DMS 273 (cell line): ENCODE data around the gene USP34.
"Not testable (repeated sequence)": the region's sequence is repeated elsewhere in the genome, so short reads cannot be mapped to it uniquely, and the experiment has no call there.

ENCODE experiments used
- DNase-seq: peaks from one replicate; lab custom pipeline; 2025; ENCODE audit not compliant: unreplicated experiment; lab: John Stamatoyannopoulos, UW

USP34 gene

GRCh38 chr2:61470965-61471904 is at the start of gene USP34:
USP34 (minus strand) TSS chr2:61471087; CDS start chr2:61470692, 395 bp downstream.
- DNase-seq = peak; percentile 97

- DNase-seq = no peak
Observed at GRCh38 chr2:61520261-61520660, 49.4 kb upstream of the USP34 start.

- no peak for DNase-seq
Observed at GRCh38 chr2:61512768-61513398, 42.0 kb upstream of the USP34 start.

GRCh38 chr2:61510674-61511671 is 40.1 kb upstream of the USP34 start:
- no peak for DNase-seq

- DNase-seq = no peak
Observed at GRCh38 chr2:61504949-61505348, 34.1 kb upstream of the USP34 start.

- DNase-seq = no peak
Observed at GRCh38 chr2:61499060-61499459, 28.2 kb upstream of the USP34 start.

GRCh38 chr2:61493523-61493942 is 22.6 kb upstream of the USP34 start:
- peak; percentile 25 for DNase-seq

- no peak for DNase-seq
Observed at GRCh38 chr2:61492476-61492875, 21.6 kb upstream of the USP34 start.

- DNase-seq = no peak
Observed at GRCh38 chr2:61485281-61485680, 14.4 kb upstream of the USP34 start.

- no peak for DNase-seq
Observed at GRCh38 chr2:61478086-61478485, 7.2 kb upstream of the USP34 start.

GRCh38 chr2:61476929-61477589 is 6.2 kb upstream of the USP34 start:
- DNase-seq = not testable (repeated sequence)

GRCh38 chr2:61471905-61472805 is 1.3 kb upstream of the USP34 start:
- DNase-seq = peak; percentile 63

GRCh38 chr2:61470122-61470951 is 550 bp downstream of the USP34 start:
- peak; percentile 93 for DNase-seq

GRCh38 chr2:61469424-61470121 is 1.3 kb downstream of the USP34 start:
- peak; percentile 42 for DNase-seq

GRCh38 chr2:61468231-61468630 is 2.7 kb downstream of the USP34 start:
- DNase-seq = not testable (repeated sequence)

GRCh38 chr2:61465045-61465444 is 5.8 kb downstream of the USP34 start:
- DNase-seq = no peak

GRCh38 chr2:61463769-61464475 is 7.0 kb downstream of the USP34 start:
- no peak for DNase-seq
